NB4 (cell line): ENCODE data around the gene NCOA1.
"Not testable (repeated sequence)": the region's sequence is repeated elsewhere in the genome, so short reads cannot be mapped to it uniquely, and the experiment has no call there.

Experiments used
- CTCF ChIP-seq: IDR thresholded peaks from one replicate; pipeline ENCODE4 v1.5.1; 2012; ENCODE audit warnings: low read depth, low read length
- MYC ChIP-seq: IDR thresholded peaks from 2 replicates; pipeline ENCODE4 v1.6.1; 2011; ENCODE audit warnings: low read depth, low read length
- POLR2A ChIP-seq: IDR thresholded peaks from 2 replicates; pipeline ENCODE4 v1.6.1; 2011; ENCODE audit warnings: mild to moderate bottlenecking; ENCODE audit not compliant: insufficient read length; ENCODE audit errors: extremely low read depth

GRCh38 chr2:24600140-24600539 is 109.1 kb downstream of the NCOA1 start:
- not testable (repeated sequence) for TF ChIP-seq CTCF, MYC, POLR2A
